Lower leg skin (tissue), 4 donors: ENCODE measurements around the gene SPATA9. TPM values are rescaled to one million over a fixed set of nuclear protein-coding genes. Genes with fewer than 3 reads are reported as not detected.
"Not testable (repeated sequence)": the region's sequence is repeated elsewhere in the genome, so short reads cannot be mapped to it uniquely, and the experiment has no call there.

Experiments
- DNase-seq, 2 donors: peaks; one replicate each; pipeline ENCODE4 v3.0.0-alpha.2; 2019; ENCODE audit warnings: low spot score in 2 of 2
- H3K4me3 ChIP-seq: fragments of 200-600 bp; sonication (generic); 2 replicates; pipeline ENCODE4 v1.5.1; 2017; ENCODE audit warnings: mild to moderate bottlenecking, low read depth; ENCODE audit not compliant: poor library complexity, severe bottlenecking
- POLR2A ChIP-seq, 2 donors: fragments of 450-650 bp; IDR thresholded peaks; one replicate each; pipeline ENCODE4 v1.6.1; 2016 to 2017; ENCODE audit warnings: antibody characterized with exemption in 2 of 2, mild to moderate bottlenecking in 1 of 2, moderate library complexity in 1 of 2
- WGBS, 2 donors: methylation state at CpG; one replicate each; pipeline ENCODE4 v1.1.5; 2018; 5-methylcytosine and 5-hydroxymethylcytosine counted together
- intact Hi-C: fragments of 100-400 bp; cut with DNase I; formaldehyde crosslinking; loops from one replicate; pipeline ENCODE4 v1.15.0; 2023; ENCODE audit warnings: low total_unique reads
- total RNA-seq, 4 donors: library from RNA; depleted of rRNA; stranded (reverse); fragments of >200 nt; gene quantifications; one replicate each; pipeline ENCODE4 v1.1.0, GENCODE V29; 2016
- TF ChIP-seq, protein P1 (sequence below), 3 donors: fragments of 450-650 bp; IDR thresholded peaks; one replicate each; pipeline ENCODE4 v1.5.1; 2016; ENCODE audit warnings: antibody characterized with exemption in 3 of 3, mild to moderate bottlenecking in 3 of 3, moderate library complexity in 2 of 3

The SPATA9 gene
- total RNA-seq, 4 donors from 2014 or later, result 0.99 TPM; not detected in 3

DNA sequence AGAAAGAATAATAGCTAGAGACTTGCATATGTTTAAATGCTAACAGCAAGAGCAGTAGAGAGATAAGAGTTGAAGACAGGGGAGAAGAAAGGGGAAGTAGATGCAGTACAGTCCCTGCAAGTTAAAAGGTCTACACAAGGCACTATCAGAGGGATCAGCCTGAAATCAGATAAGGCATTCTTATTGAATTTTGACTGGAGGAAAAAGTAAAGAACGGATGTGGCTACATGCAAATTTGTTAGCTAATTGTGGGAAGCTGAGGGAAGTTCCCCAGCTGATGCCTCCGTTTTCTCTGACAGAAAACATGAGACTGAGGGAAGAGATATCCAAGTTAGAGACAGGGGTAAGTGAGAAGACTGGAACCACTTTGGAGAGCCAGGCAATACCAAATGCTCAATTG, 35.4 kb upstream of the SPATA9 start:
- no peak for DNase-seq
- intact Hi-C loops, result no loop called here
- no peak for TF ChIP-seq POLR2A (IDR thresholded peaks at IDR 0.05)
- TF ChIP-seq, protein P1, sequence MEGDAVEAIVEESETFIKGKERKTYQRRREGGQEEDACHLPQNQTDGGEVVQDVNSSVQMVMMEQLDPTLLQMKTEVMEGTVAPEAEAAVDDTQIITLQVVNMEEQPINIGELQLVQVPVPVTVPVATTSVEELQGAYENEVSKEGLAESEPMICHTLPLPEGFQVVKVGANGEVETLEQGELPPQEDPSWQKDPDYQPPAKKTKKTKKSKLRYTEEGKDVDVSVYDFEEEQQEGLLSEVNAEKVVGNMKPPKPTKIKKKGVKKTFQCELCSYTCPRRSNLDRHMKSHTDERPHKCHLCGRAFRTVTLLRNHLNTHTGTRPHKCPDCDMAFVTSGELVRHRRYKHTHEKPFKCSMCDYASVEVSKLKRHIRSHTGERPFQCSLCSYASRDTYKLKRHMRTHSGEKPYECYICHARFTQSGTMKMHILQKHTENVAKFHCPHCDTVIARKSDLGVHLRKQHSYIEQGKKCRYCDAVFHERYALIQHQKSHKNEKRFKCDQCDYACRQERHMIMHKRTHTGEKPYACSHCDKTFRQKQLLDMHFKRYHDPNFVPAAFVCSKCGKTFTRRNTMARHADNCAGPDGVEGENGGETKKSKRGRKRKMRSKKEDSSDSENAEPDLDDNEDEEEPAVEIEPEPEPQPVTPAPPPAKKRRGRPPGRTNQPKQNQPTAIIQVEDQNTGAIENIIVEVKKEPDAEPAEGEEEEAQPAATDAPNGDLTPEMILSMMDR (IDR thresholded peaks at IDR 0.05), result no peak
- WGBS, 2 donors, result 43 to 52% methylated on average over 2 of the region's 2 CpGs
- H3K4me3 ChIP-seq, result no peak overlapping the region

DNA sequence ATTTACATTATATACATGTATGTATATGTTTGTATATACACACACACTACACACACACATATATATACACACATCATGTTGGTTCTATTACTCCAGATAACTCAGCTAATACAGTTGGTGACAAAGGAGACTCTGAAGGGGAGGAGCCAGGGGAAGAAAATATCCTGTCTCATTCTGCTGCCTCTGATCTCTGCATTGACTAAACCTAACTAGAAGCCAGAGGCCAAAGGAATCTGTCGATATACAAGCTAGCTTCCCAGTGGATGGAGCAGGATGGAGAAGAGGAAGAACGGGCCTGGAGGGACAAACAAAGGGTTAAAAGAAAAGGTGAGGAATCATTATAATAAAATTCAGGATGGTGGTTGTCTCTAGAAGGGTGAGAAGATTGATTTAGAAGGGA, 34.6 kb upstream of the SPATA9 start:
- intact Hi-C loops, result no loop called here
- H3K4me3 ChIP-seq, result no peak overlapping the region
- TF ChIP-seq, protein P1 (IDR thresholded peaks at IDR 0.05), result no peak
- TF ChIP-seq POLR2A (IDR thresholded peaks at IDR 0.05), result no peak
- 79 to 84% methylated on average over 2 of the region's 2 CpGs for WGBS, 2 donors
- DNase-seq, result no peak

DNA sequence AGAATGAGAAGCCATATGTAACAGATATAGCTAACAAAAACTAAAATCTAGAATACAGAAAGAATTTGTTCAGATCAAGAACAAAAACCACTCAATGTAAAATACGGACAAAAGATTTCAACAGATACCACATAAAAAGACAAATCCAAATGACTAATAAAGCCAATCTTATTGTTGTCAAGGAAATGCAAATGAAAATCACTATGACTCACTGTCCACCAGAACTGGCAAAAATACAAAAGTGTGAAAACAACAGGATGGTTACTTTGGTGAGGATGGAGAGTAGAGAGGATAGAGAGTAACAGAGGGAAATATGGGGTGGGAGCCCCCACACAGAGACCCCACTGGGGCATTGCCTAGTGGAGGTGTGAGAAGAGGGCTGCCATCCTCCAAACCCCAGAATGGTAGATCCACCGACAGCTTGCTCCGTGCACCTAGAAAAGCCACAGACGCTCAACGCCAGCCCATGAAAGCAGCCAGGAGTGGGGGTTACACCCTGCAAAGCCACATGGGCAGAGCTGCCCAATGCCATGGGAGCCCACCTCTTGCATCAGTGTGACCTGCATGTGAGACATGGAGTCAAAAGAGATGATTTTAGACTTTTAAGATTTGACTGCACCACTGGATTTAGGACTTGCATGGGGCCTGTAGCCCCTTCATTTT, 33.1 kb upstream of the SPATA9 start:
- DNase-seq, result no peak
- whole genome bisulfite sequencing, 2 donors, result 80% methylated on average over 5 of the region's 5 CpGs
- intact Hi-C loops, result no loop called here
- no peak for TF ChIP-seq POLR2A (IDR thresholded peaks at IDR 0.05)
- TF ChIP-seq, protein P1 (IDR thresholded peaks at IDR 0.05), result no peak
- H3K4me3 ChIP-seq, result no peak overlapping the region

DNA sequence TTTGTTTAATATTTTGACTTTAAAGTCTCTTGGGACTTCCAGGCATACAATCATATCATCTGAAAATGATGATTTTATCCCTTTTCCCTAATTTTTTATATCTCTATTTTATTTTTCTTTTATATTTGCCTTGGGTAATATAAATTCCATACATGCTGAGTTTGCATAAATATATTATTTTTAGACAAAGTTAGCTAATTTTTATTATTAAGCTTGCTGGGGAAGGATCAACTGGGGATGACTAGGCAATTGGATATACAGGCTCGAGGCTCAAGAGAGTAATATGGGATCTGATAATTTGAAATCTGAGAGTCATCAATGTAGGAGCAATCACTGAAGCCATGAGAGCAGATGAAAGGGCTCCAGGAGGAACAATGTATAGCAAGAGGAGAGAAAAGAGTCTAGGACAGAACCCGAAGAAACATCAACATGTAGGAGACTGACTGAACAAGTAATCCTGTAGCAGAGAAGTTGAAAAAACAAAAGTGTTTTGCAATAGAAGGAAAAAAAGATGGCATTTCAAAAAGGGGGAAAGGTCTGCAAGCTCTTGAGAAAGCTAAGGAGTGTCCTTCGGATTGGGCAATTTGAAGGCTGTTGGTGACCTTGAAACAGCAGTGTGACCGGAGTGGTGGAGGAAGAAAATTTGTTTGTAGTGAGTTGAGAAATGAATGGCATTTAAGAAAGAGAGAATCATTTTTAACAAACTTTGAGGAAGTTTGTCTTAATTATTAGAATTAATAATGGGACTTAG, 31.3 kb upstream of the SPATA9 start:
- no peak for DNase-seq
- TF ChIP-seq, protein P1 (IDR thresholded peaks at IDR 0.05), result no peak
- TF ChIP-seq POLR2A (IDR thresholded peaks at IDR 0.05), result no peak
- H3K4me3 ChIP-seq, result no peak overlapping the region
- intact Hi-C loops, result no loop called here
- 92 to 96% methylated on average over 4 of the region's 4 CpGs for WGBS, 2 donors

DNA sequence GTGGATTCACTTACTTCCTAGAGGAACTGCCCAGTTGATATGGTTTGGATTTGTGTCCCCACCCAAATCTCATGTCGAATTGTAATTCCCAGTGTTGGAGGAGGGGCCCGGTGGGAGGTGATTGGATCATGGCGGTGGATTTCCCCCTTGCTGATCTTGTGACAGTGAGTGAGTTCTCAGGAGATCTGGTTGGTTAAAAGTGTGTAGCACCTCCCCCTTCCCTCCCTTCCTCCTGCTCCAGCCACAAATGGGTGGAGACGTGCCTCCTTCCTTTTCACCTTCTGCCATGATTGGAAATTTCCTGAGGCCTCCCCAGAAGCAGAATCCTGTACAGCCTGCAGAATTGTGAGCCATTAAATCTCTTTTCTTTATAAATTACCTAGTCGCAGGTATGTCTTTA, 30.5 kb upstream of the SPATA9 start:
- H3K4me3 ChIP-seq, intact Hi-C loops, DNase-seq: not testable (repeated sequence)
- 95% methylated on average over 5 of the region's 5 CpGs for WGBS, 2 donors

DNA sequence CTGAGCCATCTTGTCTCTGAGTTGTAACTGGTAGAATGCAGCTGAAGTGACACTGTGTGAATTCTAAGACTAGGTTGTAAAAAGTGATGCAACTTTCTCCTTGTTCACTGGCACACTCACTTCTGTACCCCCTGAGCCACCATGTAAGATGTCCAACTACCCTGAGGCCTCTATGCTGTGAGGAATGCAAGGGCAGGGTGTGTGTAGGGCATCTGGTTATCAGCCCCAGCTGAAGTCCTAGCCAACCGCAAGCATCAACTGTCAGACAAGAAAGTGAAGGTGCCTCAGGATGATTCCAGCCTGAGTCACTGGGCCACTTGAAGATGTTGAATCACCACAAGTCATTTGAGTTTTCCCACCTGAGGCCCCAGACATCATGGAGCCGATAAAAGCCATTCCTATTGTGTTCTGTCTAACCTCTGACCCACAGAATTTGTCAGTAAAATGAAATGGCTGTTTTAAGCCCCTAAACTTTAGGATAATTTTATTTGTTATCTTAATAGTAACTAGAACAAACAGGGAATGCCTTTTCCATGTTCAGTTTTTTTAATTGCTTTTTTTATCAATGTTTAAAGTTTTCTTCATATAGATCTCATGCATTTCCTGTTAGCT, 29.7 kb upstream of the SPATA9 start:
- 63 to 66% methylated on average over 2 of the region's 2 CpGs for WGBS, 2 donors
- DNase-seq, result no peak
- no peak overlapping the region for H3K4me3 ChIP-seq
- intact Hi-C loops, result no loop called here
- no peak for TF ChIP-seq POLR2A (IDR thresholded peaks at IDR 0.05)
- TF ChIP-seq, protein P1 (IDR thresholded peaks at IDR 0.05), result no peak
